Large intestine (tissue), 3 donors: Measurements from ENCODE around the gene AGAP4. TPM values are rescaled to one million over a fixed set of nuclear protein-coding genes. Genes with fewer than 3 reads are reported as not detected.
"Not testable (repeated sequence)": the region's sequence is repeated elsewhere in the genome, so short reads cannot be mapped to it uniquely, and the experiment has no call there.

Source experiments
- DNase-seq, 2 donors: peaks; one replicate each; pipeline versions ENCODE4 v3.0.0 to v3.0.0-alpha.2; 2013
- H3K27ac ChIP-seq: one replicate; pipeline ENCODE4 v1.5.1; 2013; ENCODE audit warnings: low read length
- H3K27me3 ChIP-seq: 2 replicates; pipeline ENCODE4 v1.6.1; 2013; ENCODE audit warnings: low read length; ENCODE audit not compliant: control insufficient read depth, insufficient read depth
- H3K36me3 ChIP-seq: 2 replicates; pipeline ENCODE4 v1.6.1; 2013; ENCODE audit warnings: low read length; ENCODE audit not compliant: control insufficient read depth, insufficient read depth
- H3K4me1 ChIP-seq: one replicate; pipeline ENCODE4 v1.6.1; 2013; ENCODE audit warnings: low read length; ENCODE audit not compliant: control insufficient read depth, insufficient read depth
- H3K4me3 ChIP-seq: one replicate; pipeline ENCODE4 v1.5.1; 2013; ENCODE audit warnings: low read length
- H3K9me3 ChIP-seq: one replicate; pipeline ENCODE4 v1.6.1; 2013; ENCODE audit warnings: mild to moderate bottlenecking, low read depth, low read length, moderate library complexity; ENCODE audit not compliant: control insufficient read depth
- WGBS: methylation state at CpG from one replicate; pipeline ENCODE4 v1.1.5; 2013; ENCODE audit warnings: low lambda C conversion rate; ENCODE audit not compliant: insufficient coverage; 5-methylcytosine and 5-hydroxymethylcytosine counted together
- polyA plus RNA-seq: library from polyadenylated mRNA; unstranded; fragments of 120-200 nt; gene quantifications from one replicate; pipeline ENCODE4 v1.2.1, GENCODE V29; 2013

Gene AGAP4
- polyA plus RNA-seq, 1 donor, result 38.1 TPM

DNA sequence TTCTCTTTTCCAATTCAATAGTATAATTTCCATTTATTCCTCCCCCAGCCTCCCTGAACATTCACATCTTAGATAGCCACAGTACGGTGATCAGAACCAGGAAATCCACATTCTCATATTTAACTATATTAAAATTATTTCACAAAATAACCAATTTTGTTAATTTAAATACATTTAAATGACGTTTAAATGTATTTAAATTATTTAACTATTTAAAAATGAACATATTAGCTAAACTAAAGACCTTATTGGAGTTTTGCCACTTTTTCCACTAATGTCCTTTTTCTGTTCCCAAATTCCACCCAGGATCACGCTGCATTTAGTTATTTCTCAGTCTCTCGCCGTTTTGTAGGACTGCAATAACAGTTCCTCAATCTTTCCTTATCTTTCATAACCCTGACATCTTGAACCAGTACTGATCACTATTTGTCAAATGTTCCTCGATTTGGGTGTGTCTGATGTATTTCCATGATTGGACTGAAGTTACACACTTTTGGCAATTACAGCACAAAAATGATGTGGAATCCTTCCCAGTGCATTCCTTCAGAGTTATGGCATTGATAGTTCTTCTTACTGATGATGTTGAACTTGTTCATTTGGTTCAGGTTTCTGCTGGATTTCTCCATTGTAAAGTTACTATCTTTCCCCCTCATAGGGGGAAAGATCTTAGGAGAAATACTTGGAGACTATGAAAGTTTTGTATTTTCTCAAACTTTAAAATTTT, 27.0 kb downstream of the AGAP4 start:
- not testable (repeated sequence) for H3K4me3 ChIP-seq, H3K4me1 ChIP-seq, H3K36me3 ChIP-seq, H3K27me3 ChIP-seq, DNase-seq, H3K9me3 ChIP-seq, H3K27ac ChIP-seq
- 83% methylated on average over 4 of the region's 6 CpGs for WGBS

DNA sequence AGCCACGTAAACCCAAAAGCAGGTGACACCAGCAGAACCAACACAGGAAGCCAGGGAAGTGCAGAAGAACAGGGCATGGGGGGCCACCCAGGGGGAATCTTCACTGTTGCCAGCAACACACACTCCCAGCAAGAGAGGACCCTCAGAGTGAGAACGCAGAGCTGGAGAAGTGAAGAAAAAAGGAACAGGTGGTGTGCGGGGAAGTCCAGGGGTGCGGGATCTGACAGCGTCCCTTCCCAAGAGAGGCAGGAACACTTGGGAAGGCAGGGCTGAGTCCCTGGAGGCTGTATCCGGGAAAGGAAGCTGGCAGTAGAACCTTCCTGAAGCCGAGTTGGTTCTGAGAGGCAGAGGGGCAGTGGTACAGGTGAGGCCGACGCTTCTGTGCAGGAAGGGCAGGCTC, 27.7 kb downstream of the AGAP4 start:
- Histone ChIP-seq H3K27ac (no peak overlapping the region), H3K9me3 (no peaks in the 10 kb centered on the region), H3K27me3 (no peaks in the 10 kb centered on the region), H3K36me3 (no peaks in the 10 kb centered on the region), H3K4me3 (no peak overlapping the region), H3K4me1 (no peaks in the 10 kb centered on the region)
- WGBS, result no CpG with 5 or more reads among the region's 9 CpGs
- DNase-seq, result no peak

DNA sequence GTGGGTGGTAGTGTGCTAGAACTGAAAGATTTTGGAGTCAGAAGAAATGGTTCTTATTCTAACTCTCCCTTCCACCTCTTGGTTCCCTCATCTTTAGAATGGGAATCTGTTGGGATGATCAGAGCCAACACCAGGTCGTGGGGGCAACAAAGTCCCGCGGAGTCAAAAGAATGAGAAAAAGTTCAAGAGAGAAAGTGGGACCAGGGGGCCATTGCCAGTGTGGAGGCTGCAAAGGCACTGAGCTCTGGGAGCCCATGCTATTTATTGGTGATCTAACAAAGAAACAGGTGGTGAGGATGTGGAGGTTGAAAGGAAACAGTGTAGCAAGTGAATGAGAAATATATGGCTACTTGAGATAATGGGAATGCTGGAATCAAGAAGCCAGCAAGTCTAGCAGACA, 29.4 kb downstream of the AGAP4 start:
- H3K27me3 ChIP-seq, result no peaks in the 10 kb centered on the region
- 100% methylated on average over 2 of the region's 3 CpGs for WGBS
- no peaks in the 10 kb centered on the region for H3K4me1 ChIP-seq
- H3K27ac ChIP-seq, result no peak overlapping the region
- DNase-seq, result no peak
- H3K9me3 ChIP-seq, result no peaks in the 10 kb centered on the region
- H3K4me3 ChIP-seq, result no peak overlapping the region
- H3K36me3 ChIP-seq, result no peaks in the 10 kb centered on the region

DNA sequence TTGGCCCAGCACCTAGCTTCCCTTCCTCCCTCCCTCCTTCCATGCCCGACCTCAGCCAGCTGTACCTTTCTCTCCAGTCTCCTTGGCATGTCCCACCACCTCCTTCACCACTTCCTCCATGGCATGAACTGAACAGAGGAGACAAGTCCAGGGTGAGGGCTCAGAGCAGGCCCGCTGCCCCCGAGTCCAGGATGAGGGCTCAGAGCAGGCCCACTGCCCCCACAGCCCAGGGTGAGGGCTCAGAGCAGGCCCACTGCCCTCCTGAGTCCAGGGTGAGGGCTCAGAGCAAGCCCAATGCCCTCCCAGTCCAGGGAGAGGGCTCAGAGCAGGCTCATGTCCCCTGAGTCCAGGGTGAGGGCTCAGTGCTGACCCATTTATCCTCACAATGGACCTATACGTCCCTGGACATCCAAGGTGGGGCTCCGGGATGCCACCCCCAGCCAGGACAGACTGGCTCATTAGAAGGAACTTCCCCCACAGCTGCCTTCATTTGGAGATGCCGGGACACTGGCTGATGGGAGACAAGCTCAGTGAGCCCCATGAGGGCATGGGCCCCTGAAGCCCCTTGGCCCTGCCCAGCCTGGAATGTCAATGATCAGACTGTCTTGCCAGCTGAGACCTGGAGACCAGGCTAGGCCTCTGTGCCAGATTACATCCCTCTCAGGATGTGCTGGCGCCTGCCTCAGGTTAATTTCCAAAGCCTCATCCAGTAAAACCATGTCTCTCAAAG, 30.0 kb downstream of the AGAP4 start:
- H3K36me3 ChIP-seq, result no peaks in the 10 kb centered on the region
- DNase-seq, result no peak
- WGBS, result no CpG with 5 or more reads among the region's 7 CpGs
- no peak overlapping the region for H3K4me3 ChIP-seq
- H3K4me1 ChIP-seq, result no peaks in the 10 kb centered on the region
- H3K27me3 ChIP-seq, result no peaks in the 10 kb centered on the region
- no peaks in the 10 kb centered on the region for H3K9me3 ChIP-seq
- no peak overlapping the region for H3K27ac ChIP-seq

DNA sequence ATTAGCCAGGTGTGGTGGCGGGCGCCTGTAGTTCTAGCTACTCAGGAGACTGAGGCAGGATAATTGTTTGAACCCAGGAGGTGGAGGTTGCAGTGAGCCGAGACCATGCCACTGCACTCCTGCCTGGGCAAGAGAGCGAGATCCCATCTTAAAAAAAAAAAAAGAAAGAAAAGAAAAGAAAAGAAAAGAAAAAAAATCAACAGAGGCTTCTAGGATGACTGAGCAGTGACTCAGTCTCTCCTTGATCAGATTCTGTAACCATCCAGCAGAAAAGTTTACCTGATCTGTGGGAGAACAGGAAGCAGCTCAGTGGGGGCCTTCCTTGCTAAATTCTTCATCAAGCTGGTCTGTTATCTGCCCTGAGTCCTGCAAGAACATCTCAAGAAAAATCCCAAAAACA, 33.2 kb downstream of the AGAP4 start:
- WGBS, result 100% methylated on average over 1 of the region's 4 CpGs

DNA sequence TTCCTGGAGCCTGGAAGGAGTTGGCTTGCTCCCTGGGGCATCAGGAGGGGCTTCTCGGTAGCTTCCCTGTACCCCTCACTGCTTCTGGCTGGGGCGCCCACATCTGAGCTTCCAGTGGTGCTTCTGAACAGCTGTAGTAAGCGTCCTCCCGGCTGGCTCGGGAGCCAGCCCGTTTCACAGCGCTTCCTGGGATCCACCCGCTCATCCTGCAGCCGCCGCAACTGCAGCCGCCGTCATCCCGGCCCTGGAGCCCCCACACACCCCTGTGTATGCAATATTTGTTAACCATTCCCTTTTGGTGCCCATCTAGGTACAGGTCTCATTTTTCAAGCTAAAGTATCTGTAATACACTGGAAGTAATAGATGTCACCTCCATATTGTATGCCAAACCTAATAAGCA, 34.3 kb downstream of the AGAP4 start:
- no CpG with 5 or more reads among the region's 13 CpGs for WGBS
- H3K4me1 ChIP-seq, H3K4me3 ChIP-seq, H3K27ac ChIP-seq, H3K36me3 ChIP-seq, H3K9me3 ChIP-seq, DNase-seq, H3K27me3 ChIP-seq: not testable (repeated sequence)

More for the DNA sequence above, 33.2 kb downstream of the AGAP4 start:
- not testable (repeated sequence) for H3K27ac ChIP-seq, H3K36me3 ChIP-seq, H3K9me3 ChIP-seq, H3K4me3 ChIP-seq, DNase-seq, H3K4me1 ChIP-seq, H3K27me3 ChIP-seq

DNA sequence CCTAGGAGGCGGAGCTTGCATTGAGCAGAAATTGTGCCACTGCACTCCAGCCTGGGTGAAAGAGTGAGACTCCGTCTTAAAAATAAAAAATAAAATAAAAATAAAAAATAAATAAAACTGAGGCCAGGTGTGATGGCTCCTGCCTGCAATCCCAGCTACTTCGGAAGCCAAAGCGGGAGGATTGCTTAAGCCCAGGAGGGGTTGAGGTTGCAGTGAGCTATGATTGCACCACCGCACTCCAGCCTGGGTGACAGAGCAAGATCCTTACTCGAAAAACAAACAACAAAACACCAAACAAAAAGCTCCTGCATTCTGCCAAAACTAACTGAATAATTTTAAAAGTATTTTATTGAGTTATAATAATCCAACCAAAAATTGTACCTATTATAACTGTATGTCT, 36.2 kb downstream of the AGAP4 start:
- Histone ChIP-seq H3K9me3 (no peaks in the 10 kb centered on the region), H3K4me3 (no peak overlapping the region), H3K27ac (no peak overlapping the region), H3K36me3 (no peaks in the 10 kb centered on the region), H3K27me3 (no peaks in the 10 kb centered on the region), H3K4me1 (no peaks in the 10 kb centered on the region)
- no peak for DNase-seq
- 100% methylated on average over 2 of the region's 6 CpGs for WGBS

DNA sequence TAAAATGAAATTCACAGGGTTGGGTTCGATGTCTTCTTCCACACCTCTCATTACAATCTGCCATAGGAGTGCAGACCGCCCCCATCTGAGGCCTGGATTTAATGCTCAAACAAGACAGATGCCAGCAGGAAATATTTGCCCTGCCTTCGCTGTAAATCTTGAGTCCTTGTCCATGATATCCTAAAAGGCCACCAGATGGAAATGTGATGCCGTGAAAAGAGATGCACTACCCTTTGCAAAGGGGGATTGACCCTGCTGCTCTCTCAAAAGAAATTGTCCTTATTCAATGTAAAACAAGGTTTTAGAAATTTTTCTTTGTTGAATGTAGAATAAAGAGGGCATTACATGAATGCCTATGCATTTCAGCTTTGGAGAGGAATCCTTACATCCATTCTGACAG, 37.5 kb downstream of the AGAP4 start:
- WGBS, result no CpG with 5 or more reads among the region's 4 CpGs
- no peak for DNase-seq
- no peaks in the 10 kb centered on the region for H3K9me3 ChIP-seq
- H3K4me1 ChIP-seq, result no peaks in the 10 kb centered on the region
- no peaks in the 10 kb centered on the region for H3K36me3 ChIP-seq
- H3K4me3 ChIP-seq, result no peak overlapping the region
- H3K27ac ChIP-seq, result no peak overlapping the region
- no peaks in the 10 kb centered on the region for H3K27me3 ChIP-seq

DNA sequence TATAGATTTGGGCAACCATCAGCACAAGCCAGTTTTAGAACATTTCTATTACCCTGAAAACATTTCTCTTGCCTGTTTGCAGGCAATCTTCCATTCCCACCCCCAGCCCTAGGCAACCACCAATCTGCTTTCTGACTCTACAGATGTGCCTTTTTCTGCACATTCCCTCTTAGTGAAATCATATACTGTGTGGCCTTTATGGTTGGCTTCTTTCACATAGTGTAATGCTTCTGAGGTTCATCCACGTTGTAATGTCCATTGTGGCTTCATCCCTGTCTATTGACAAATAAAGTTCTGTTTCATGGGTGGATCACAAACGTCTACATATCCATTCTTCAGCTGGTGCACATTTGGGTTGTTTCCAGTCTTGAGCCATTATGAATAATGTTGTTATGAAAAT, 42.3 kb downstream of the AGAP4 start:
- not testable (repeated sequence) for DNase-seq, H3K4me1 ChIP-seq, H3K27ac ChIP-seq, H3K36me3 ChIP-seq, H3K4me3 ChIP-seq, H3K9me3 ChIP-seq, H3K27me3 ChIP-seq
- WGBS, result no CpG with 5 or more reads among the region's 2 CpGs

DNA sequence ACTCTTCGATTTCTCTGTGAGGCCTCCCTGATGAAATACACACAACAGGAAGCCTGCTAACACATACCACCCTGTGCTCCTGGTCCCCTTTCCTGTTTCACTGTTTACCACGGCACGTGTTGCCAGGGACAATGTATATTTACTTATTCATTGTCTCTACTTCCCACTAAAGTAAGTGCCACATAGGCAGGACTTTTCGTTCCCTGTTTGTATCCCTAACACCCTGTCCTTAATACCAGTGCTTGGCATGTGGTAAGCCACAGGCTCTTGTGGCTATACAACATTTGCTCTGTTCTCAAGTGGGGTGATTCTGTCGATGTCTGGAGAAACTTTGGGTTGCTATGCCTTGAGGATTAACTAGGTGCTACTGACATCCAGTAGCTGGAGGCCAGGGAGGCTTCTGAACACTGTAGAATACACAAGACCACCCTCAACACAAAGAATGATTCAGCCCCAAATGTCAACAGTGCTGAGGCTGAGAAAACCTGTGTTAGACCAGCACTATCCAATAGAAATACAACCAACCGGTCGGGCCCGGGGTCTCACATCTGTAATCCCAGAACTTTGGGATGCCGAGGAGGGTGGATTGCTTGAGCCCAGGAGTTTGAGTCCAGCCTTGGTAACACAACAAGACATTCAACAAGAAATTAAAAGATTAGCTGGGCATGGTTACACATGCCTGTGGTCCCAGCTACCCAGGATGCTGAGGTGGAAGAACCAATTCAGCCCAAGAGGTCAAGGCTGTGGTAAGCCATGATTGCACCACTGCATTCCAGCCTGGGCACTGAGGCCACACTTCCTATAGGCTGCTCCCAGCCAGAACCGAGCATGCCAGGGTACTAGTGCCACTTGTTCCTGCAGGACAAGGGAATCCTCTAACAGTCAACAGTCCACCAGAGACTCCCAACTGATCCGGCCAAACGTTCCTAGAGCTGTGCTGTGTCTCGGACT, 44.0 kb downstream of the AGAP4 start:
- not testable (repeated sequence) for H3K27me3 ChIP-seq, H3K36me3 ChIP-seq, DNase-seq, H3K27ac ChIP-seq, H3K4me1 ChIP-seq, H3K4me3 ChIP-seq, H3K9me3 ChIP-seq
- 47% methylated on average over 3 of the region's 13 CpGs for WGBS
